ENCODE measurements around the gene ZNF488.

GRCh38 chr10:47413531-47414226 is 29.6 kb upstream of the ZNF488 start:
- TF ChIP-seq CTCF (IDR thresholded peaks at IDR 0.05) (no peak), POLR2A (IDR thresholded peaks at IDR 0.05; ENCODE audit: low read depth) (no peak), POLR2AphosphoS5 (IDR thresholded peaks at IDR 0.05) (no peak), EP300 (IDR thresholded peaks at IDR 0.05) (no peak)

Measured in esophagus muscularis mucosa (tissue), 4 donors.